GM06990 (cell line): Measurements from ENCODE around the gene LY6G6D.
"Not testable (repeated sequence)": the region's sequence is repeated elsewhere in the genome, so short reads cannot be mapped to it uniquely, and the experiment has no call there.

Experiments
- DNase-seq: peaks from one replicate; pipeline ENCODE4 v3.0.0-alpha.2; 2011; ENCODE audit not compliant: insufficient read length; ENCODE audit errors: extremely low read depth
- H3K27me3 ChIP-seq: replicated peaks from 2 replicates; pipeline ENCODE4 v1.6.0; 2011; ENCODE audit warnings: low read length; ENCODE audit not compliant: control insufficient read depth, insufficient read depth
- H3K36me3 ChIP-seq: 2 replicates; pipeline ENCODE4 v1.5.1; 2011; ENCODE audit warnings: low read length; ENCODE audit not compliant: control insufficient read depth, insufficient read depth
- H3K4me3 ChIP-seq: replicated peaks from 2 replicates; pipeline ENCODE4 v1.5.1; 2011; ENCODE audit warnings: low read depth, mild to moderate bottlenecking, control low read depth, low read length
- CTCF ChIP-seq: IDR thresholded peaks from 2 replicates; pipeline ENCODE4 v1.5.1; 2011; ENCODE audit warnings: low read length, control low read depth, mild to moderate bottlenecking, inconsistent platforms; ENCODE audit not compliant: insufficient read depth, poor library complexity, severe bottlenecking

Gene LY6G6D

DNA sequence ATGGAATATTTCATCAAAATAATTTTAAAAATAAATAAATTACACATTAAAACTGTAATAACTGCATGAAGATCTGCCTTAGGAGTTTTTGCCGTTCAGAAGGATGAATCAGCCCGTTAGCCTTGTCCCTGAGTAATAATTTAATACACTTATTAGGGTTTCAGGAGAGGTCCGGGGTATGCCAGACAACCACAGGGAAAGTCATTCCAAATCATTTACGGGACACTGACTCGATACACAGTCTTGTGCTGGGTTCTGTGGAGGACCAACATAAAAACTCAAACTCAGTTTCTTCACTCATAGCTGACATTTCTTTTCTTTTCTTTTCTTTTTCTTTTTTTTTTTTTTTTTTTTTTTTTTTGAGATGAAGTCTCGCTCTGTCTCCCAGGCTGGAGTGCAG lies 9.2 kb upstream of the LY6G6D start:
- TF ChIP-seq CTCF: no peak
- Histone ChIP-seq H3K4me3 (no peak overlapping the region), H3K27me3 (no peaks in the 10 kb centered on the region), H3K36me3 (no peaks in the 10 kb centered on the region)
- no peak for DNase-seq

GRCh38 chr6:31706599-31706998 lies 8.5 kb upstream of the LY6G6D start, which contains the start of gene LY6G6F:
LY6G6F (plus strand) TSS chr6:31706866; CDS start chr6:31706907, 41 bp downstream.
- H3K27me3 ChIP-seq: no peaks in the 10 kb centered on the region
- no peaks in the 10 kb centered on the region for H3K36me3 ChIP-seq
- no peak for TF ChIP-seq CTCF
- DNase-seq: no peak
- H3K4me3 ChIP-seq: no peak within 1 kb of the TSS

DNA sequence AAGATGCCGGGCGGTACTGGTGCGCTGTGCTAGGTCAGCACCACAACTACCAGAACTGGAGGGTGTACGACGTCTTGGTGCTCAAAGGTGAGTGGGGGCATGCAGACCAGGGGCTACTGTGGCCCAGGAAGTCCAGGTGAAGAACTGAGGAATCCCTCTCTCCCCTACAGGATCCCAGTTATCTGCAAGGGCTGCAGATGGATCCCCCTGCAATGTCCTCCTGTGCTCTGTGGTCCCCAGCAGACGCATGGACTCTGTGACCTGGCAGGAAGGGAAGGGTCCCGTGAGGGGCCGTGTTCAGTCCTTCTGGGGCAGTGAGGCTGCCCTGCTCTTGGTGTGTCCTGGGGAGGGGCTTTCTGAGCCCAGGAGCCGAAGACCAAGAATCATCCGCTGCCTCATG lies 7.4 kb upstream of the LY6G6D start:
- no peak for TF ChIP-seq CTCF
- H3K27me3 ChIP-seq: no peaks in the 10 kb centered on the region; the same call in 1 of the 2 replicates
- H3K36me3 ChIP-seq: no peaks in the 10 kb centered on the region
- no peak for DNase-seq
- H3K4me3 ChIP-seq: no peak overlapping the region

- no peak for DNase-seq
- no peaks in the 10 kb centered on the region; the same call in 1 of the 2 replicates for H3K27me3 ChIP-seq
- H3K4me3 ChIP-seq: no peak overlapping the region
- no peak for TF ChIP-seq CTCF
- no peaks in the 10 kb centered on the region for H3K36me3 ChIP-seq
Measured at GRCh38 chr6:31708224-31708623, 6.9 kb upstream of the LY6G6D start.

- not testable (repeated sequence) for H3K36me3 ChIP-seq, DNase-seq, H3K4me3 ChIP-seq, H3K27me3 ChIP-seq
Measured at GRCh38 chr6:31709157-31709556, 6.0 kb upstream of the LY6G6D start.

DNA sequence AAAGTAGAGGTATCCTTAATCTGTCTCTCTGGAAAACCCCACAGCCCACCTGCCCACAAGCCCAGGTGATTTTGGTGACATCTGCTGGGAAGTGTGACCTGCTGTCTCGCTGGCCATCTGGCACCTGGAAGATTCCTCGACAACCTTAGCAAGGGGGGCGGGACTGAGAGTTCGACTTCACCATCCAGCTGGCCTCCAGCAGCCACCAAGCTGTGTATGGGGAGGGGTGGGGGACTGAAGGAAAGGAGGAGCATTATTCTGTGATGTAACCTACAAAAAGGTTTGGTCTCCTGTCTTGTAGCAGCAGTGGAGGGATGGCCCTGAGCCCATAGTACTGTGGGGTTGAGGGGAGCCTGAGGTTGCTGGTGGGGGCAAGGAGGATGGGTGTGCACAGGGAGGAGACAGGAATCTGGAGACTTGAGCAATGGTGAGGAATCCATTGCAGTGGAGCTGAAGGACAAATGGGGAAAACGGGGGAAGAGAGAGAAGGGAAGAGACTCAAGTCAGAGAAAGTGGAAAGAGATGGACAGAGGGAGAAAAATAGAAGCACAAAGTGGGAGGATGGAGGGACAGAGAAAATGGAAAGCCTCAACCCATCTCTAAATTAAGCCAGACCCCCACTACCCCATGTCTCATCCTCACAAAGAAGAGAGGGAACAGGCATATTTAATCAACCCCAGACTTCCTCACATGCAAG lies 4.5 kb upstream of the LY6G6D start:
- Histone ChIP-seq H3K36me3 (no peaks in the 10 kb centered on the region), H3K4me3 (no peak overlapping the region), H3K27me3 (no peaks in the 10 kb centered on the region; the same call in 1 of the 2 replicates)
- TF ChIP-seq CTCF: no peak
- no peak for DNase-seq
